Measurements from ENCODE around the gene WDSUB1.

GRCh38 chr2:159227467-159227866, 59.0 kb downstream of the WDSUB1 start:
- TF ChIP-seq CTCF (IDR thresholded peaks at IDR 0.05) (no peak), POLR2AphosphoS5 (IDR thresholded peaks at IDR 0.05) (no peak)
